H4 (cell line): ENCODE results near the gene KLHL25. TPM values are rescaled to one million over a fixed set of nuclear protein-coding genes. Genes with fewer than 3 reads are reported as not detected.

ENCODE experiments used
- DNase-seq: peaks from one replicate; pipeline ENCODE4 v3.0.0-alpha.2; 2015; ENCODE audit warnings: low spot score
- total RNA-seq: library from RNA; depleted of rRNA; stranded (reverse); fragments of >200 nt; shearing (Covaris generic); gene quantifications from 2 replicates; pipeline ENCODE4 v1.2.3, GENCODE V29; 2014

Gene KLHL25
- total RNA-seq, 1 experiment from 2014 or later, result 2.4 TPM

GRCh38 chr15:85760531-85761371 is 34.0 kb downstream of the KLHL25 start:
- no peak for DNase-seq

GRCh38 chr15:85760049-85760448 is 34.7 kb downstream of the KLHL25 start:
- no peak for DNase-seq

DNA sequence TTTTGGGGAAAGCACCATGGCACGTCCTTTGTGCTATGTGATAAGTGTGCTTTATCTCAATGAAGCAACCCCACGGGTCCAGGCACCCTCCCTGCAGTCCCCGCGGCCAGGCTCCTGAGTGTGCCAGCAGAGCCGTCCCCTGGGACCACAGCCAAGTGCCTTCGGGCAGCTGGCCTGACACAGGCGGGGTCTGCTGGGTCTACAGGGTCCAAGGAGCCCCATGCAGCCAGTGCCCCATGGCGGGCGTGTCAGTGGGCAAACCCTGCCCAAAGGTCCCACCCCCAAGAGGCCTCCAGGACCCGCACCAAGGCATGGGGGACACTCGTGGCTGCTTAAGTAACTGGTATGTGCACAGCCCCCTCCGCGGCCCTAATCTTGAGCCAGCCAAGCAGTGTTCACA is 35.3 kb downstream of the KLHL25 start:
- DNase-seq, result no peak

GRCh38 chr15:85758655-85758978 is 36.1 kb downstream of the KLHL25 start:
- DNase-seq, result no peak

DNA sequence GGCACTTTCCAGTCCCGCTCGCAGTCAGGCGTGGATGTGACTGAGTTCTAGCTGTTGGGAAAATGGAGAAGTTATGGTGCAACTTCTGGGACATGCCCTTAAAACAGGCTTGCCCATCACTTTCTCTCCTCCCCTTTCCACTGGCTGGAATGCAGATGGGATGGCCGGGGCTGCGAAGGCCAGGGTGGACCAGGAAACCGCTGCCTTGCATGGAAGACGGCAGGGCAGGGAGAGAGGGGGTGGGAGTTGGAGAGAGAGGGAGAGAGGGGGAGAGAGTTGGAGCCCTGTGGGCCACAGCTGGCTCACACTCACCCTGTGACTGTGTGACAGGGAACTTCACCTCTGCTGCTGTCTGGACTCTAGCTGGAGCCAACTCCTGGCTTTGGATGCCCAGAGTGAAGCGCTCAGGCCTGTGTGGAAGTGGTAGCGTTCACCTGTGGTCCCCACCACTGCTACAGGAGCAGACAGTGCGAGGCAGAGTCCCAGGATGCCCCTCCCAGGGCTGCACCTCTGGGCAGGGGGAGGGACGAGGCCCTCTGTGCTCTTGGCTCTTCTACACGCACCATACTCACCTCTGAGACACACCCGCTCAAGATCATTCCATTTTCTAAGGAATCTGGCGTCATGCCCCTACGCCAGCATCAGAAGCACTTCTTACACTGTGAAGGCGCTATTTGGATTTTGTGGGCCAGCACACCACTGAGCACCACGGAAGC is 36.6 kb downstream of the KLHL25 start:
- DNase-seq, result no peak

DNA sequence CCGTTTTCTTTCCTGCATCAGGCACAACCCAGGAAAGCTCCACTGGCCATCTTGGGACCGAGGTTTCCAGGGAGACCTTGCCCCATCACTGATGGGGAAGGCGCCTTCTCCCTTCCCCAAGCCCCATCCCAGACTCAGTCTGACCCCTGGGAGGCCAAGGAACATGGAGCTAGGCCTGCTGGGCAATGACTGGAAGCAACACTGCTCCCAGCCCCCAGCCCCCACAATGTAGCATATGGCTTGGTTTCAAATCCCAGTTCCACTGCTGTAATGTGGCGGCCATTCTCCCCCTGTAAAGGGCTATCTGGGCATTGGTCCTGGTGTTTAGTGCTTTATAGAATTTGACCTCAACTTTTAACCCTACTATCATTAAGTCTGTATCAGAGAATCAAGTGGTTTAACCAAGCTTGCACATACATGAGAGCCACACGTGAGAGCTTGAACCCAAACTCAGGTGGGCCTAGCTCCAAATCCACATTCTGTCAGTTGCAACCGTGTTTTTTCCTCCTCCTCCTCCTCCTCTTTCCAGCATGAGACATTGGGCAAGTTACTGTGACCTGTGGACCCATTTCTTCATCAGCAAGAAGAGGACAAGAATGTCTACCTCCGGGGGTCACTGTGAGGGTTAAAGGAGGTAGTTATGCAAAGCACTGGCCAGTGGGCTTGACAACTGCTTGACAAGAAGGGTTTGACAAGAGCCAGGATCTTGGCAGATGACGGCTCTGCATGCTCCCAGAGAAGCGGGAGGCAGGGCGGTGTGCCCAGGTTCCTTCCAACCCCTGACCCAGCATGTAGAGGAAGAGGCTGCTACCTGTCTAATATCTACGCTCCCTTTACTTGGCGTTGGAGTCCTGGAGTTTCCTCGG is 37.4 kb downstream of the KLHL25 start:
- no peak for DNase-seq

- DNase-seq, result no peak
Observed at GRCh38 chr15:85756411-85757072, 38.2 kb downstream of the KLHL25 start.

- no peak for DNase-seq
Observed at GRCh38 chr15:85755942-85756341, 38.8 kb downstream of the KLHL25 start.

- no peak for DNase-seq
Observed at GRCh38 chr15:85755471-85755870, 39.3 kb downstream of the KLHL25 start.

DNA sequence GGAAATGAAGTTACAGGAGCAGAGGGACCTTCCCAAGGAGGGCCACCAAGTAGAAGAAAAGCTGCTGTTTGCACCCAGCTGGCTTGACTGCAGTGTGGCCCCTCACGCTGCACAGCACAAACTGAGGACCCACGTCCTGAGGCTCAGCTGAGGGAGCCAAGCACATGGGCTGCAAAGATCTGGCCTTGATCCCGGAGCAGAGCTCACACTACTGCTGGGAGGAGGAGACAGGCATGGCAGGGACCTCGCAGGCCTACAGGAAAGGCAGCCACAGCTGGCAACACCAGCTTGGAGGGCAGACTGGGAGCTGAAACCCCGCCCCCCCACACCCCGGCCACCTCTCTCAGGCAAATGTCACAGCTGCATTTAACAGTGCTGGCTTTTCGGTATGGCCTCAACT is 39.7 kb downstream of the KLHL25 start:
- DNase-seq, result no peak

- DNase-seq, result no peak
Observed at GRCh38 chr15:85753791-85754452, 40.8 kb downstream of the KLHL25 start.

- no peak for DNase-seq
Observed at GRCh38 chr15:85753261-85753660, 41.5 kb downstream of the KLHL25 start.

DNA sequence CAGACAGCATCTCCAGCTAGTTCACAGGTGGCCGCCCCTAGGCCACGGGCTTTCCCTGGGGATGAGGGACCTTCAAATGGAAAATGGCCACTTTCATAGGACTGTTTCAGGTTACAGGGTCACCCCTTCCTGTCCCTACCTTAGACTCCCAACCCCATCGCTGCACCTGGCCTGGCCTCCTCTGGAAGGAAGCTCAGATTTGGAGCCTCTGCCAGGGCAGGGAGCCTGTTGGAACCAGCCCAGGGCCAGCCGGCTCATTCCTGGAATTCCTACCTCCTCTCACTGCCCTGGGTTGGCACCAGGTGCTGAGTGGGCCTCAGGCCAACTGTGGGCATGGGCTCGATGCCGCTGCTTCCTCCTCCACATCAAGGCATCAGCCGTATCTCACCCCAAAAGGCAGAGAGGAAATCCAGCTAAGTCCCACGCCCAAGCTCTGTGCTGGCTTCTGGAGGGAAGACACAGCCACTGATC is 42.2 kb downstream of the KLHL25 start:
- no peak for DNase-seq

DNA sequence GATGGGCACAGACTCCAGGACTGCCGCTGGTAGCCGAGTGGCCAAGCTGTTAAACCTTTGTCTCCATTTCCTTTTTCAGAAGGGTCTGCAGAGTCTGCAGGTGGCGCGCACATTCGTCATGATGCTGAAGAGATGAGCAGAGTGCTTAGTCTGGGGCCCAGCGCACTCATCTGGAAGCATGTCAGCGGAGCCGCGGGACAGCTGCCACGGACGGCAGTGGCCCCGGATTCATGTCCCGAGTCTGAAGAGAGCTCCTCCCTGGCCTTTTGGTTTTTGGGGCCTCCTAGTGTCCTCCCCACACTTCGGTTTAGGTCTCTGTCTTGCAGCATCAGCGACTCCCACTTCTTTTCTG is 42.6 kb downstream of the KLHL25 start:
- DNase-seq, result no peak

GRCh38 chr15:85751291-85752123 is 43.2 kb downstream of the KLHL25 start:
- no peak for DNase-seq

DNA sequence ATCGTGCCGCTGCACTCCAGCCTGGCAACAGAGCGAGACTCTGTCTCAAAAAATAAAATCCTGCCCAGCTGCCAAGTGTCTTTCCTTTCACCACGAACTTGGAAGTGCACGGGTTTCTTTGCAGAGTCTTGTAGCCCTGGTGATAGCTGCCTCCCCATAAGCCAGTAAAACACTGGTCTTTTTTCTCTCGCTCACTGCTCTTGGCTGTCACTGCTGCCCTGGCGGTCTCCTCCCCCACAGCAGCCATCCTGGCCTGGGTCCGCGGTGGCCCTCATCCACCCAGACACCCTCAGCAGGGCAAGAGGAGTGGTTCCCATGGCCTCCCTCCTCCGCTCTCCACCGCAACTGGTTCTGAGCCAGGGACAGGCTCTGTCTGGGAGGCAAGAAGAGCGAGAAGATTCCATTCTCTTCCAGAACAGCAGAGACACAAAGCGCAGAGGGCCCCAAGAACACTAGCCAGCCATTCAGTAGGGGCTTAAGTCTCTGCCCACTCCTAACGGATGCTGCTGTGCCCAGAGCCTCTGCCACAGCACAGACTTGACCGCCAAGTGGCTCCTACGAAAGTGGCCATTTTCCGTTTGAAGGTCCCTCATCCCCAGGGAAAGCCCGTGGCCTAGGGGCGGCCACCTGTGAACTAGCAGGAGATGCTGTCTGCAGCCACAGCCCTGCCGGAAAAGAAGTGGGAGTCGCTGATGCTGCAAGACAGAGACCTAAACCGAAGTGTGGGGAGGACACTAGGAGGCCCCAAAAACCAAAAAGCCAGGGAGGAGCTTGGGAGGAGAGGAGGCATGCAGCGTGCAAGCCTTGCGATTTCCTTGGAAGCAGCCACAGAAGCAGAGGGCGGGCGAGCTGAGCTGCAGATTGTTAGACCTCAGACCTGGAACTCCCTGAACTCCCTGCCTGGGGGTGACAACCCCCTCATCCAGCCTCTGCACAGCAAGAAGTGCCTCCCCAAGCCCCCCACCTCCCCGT is 44.1 kb downstream of the KLHL25 start:
- DNase-seq, result no peak

DNA sequence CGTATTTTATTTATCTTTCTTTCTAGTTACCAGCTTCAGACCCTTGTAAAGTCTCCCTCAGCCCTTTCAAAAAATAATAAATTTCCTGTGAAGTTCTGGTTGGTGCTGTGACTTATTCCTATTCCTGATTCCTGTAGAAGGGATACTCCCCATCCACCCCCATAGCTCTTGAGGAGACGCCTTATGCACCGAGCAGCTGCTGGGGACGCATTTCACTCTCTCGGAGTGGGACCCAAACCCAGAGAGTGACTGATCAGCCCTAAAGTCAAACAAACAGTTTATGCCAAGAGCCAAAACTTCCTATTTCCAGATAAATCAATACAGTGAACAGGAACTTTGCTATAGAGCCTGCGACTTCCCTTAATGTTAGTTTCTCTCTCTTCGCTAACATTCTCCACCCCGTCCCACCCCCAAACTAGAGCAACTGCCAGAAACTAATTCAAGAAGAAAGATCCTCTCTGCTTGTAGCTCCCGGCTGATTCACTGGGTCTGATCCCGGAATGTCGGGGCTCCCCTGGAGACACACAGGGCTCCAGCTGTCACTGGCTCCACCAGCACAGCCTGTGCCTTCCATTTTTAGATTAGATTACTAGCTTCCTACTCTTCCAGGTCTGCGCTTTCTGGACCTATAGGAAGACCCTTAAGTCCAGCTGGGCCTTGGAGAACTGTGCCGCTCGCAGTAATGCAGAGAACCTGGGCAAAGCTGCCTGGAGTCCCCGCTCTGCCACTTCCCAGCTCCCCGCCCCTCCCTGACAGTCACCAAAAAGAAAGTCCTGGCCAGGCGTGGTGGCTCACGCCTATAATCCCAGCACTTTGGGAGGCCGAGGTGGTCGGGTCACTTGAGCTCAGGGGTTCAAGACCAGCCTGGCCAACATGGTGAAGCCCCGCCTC is 45.2 kb downstream of the KLHL25 start:
- DNase-seq, result no peak

- no peak for DNase-seq
Observed at GRCh38 chr15:85748729-85749128, 46.0 kb downstream of the KLHL25 start.
